ENCODE measurements around the gene GBF1. TPM values are rescaled to one million over a fixed set of nuclear protein-coding genes. Genes with fewer than 3 reads are reported as not detected.

Gene GBF1
- total RNA-seq, 1 experiment from 2014 or later = 69.8 TPM

DNA sequence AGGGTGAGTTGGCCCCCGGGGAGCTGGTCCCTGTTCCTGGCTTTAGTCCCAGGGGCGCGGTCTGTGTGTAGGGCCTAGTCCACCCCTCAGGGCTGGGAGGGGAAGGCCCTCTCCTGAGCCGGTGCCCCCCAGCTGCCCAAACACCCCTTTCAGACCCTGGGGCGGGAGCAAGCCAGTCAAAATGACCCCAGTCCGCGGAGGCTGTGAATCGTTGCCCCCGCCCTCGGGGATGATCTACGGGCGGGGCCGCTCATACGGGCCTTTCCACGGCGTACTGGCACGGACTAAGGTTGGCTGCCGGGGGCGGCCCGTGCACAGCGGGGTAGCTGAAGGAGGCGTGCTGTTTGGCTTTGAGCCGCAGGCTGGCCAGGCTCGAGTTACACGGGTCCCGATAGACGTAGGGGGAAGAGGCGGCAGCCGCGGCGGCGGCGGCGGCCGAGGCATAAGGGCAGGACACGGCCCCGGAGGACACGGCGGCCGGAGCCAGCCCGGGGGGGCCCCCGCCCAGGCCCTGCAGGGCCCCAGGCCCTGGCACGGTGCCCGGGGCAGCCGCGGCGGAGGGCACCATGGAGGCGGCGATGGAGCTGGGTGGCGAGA, 15.0 kb upstream of the GBF1 start:
- Histone ChIP-seq H3K4me3 (ENCODE audit: low read depth, low read length) (peak overlapping the region; percentile 47), H3K36me3 (ENCODE audit: control insufficient read depth, insufficient read depth, low read length) (no peaks in the 10 kb centered on the region; the same call in 1 of the 2 replicates), H3K27me3 (replicated peaks; ENCODE audit: control insufficient read depth, insufficient read depth, low read length) (peaks cover 1% of the 10 kb centered on the region; the same call in 1 of the 2 replicates), H3K4me1 (peaks cover 19% of the 10 kb centered on the region), H3K9me3 (no peaks in the 10 kb centered on the region)
- no peaks in the 10 kb centered on the region for H3K9me3 Mint-ChIP-seq (ENCODE audit: unreplicated experiment)
- no TSS peak for BruUV-seq (replicated peaks)
- TF ChIP-seq, protein P1, sequence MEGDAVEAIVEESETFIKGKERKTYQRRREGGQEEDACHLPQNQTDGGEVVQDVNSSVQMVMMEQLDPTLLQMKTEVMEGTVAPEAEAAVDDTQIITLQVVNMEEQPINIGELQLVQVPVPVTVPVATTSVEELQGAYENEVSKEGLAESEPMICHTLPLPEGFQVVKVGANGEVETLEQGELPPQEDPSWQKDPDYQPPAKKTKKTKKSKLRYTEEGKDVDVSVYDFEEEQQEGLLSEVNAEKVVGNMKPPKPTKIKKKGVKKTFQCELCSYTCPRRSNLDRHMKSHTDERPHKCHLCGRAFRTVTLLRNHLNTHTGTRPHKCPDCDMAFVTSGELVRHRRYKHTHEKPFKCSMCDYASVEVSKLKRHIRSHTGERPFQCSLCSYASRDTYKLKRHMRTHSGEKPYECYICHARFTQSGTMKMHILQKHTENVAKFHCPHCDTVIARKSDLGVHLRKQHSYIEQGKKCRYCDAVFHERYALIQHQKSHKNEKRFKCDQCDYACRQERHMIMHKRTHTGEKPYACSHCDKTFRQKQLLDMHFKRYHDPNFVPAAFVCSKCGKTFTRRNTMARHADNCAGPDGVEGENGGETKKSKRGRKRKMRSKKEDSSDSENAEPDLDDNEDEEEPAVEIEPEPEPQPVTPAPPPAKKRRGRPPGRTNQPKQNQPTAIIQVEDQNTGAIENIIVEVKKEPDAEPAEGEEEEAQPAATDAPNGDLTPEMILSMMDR (IDR thresholded peaks at IDR 0.05; ENCODE audit: insufficient read depth in 1 of 2, low read depth in 1 of 2, low read length in 1 of 2, severe bottlenecking in 1 of 2, unreplicated experiment in 1 of 2) = no peak
- H3K36me3 Mint-ChIP-seq (ENCODE audit: insufficient read depth, unreplicated experiment) = no peaks in the 10 kb centered on the region
- POLR2A ChIA-PET = interaction anchor here (1.4 kb wide), 1 partner anchor 15 kb away, joined by 5 read pairs; the partner anchor contains the start of gene GBF1
- no peak overlapping the region for H3K27ac Mint-ChIP-seq (ENCODE audit: unreplicated experiment)
- CTCF ChIA-PET = interaction anchor here (0.5 to 4.1 kb wide), 24 partner anchors 9 to 353 kb away, joined by 3 to 115 read pairs (median 6); partner anchors contain the start of genes ACTR1A, CUEDC2, GBF1 and PITX3
- H3K27me3 Mint-ChIP-seq (ENCODE audit: insufficient read depth, unreplicated experiment) = peaks cover 18% of the 10 kb centered on the region
- H3K4me3 Mint-ChIP-seq (ENCODE audit: unreplicated experiment) = peak overlapping the region; percentile 71
- H3K4me1 Mint-ChIP-seq (ENCODE audit: low read depth, unreplicated experiment) = no peaks in the 10 kb centered on the region
- intact Hi-C loops (cut with micrococcal nuclease; ENCODE audit: unreplicated experiment) = loop anchor here (2.0 kb wide), 2 partner anchors 164 to 248 kb away; partner anchors contain the start of gene NFKB2
- DNase-seq = peak in 1 of 2 experiments; percentile 45

DNA sequence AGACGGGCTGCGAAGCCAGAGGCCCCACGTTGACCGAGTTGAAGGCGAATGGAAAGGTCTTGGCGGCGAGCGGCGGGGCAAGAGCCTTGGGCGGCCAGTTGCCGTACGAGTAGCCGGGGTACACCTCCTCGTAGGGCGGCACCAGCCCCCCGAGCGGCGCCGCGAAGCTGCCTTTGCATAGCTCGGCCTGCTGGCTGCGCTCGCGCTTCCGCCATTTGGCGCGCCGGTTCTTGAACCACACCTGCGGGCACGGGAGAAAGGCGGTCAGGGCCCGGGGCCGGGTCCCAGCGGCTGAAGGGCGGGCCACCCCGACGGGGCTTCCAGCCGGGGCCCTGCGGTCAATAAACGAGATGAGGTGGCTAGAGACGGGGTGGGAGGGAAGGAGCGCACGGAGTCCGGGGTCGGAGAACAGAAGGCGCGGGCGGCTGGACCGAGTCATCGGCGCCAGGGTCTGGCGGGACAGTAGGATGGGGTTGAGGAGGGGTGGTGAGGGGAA, 14.4 kb upstream of the GBF1 start:
- H3K27me3 Mint-ChIP-seq (ENCODE audit: insufficient read depth, unreplicated experiment) = peaks cover 20% of the 10 kb centered on the region
- DNase-seq = peak in 1 of 2 experiments; percentile 49
- no peaks in the 10 kb centered on the region; the same call in 1 of the 2 replicates for H3K36me3 ChIP-seq (ENCODE audit: control insufficient read depth, insufficient read depth, low read length)
- TF ChIP-seq, protein P1 (IDR thresholded peaks at IDR 0.05; ENCODE audit: insufficient read depth in 1 of 2, low read depth in 1 of 2, low read length in 1 of 2, severe bottlenecking in 1 of 2, unreplicated experiment in 1 of 2) = peak in 1 of 2 experiments; percentile 30
- no peak overlapping the region for H3K27ac Mint-ChIP-seq (ENCODE audit: unreplicated experiment)
- H3K9me3 Mint-ChIP-seq (ENCODE audit: unreplicated experiment) = no peaks in the 10 kb centered on the region
- ChIA-PET POLR2A (interaction anchor here (1.4 kb wide), 1 partner anchor 14 kb away, joined by 5 read pairs; the partner anchor contains the start of gene GBF1), CTCF (interaction anchor here (0.6 to 4.1 kb wide), 15 partner anchors 10 to 353 kb away, joined by 3 to 115 read pairs (median 8); partner anchors contain the start of genes GBF1 and PITX3)
- no peaks in the 10 kb centered on the region for H3K36me3 Mint-ChIP-seq (ENCODE audit: insufficient read depth, unreplicated experiment)
- no TSS peak for BruUV-seq (replicated peaks)
- H3K4me3 ChIP-seq (ENCODE audit: low read depth, low read length) = peak overlapping the region; percentile 47
- peak overlapping the region; percentile 71 for H3K4me3 Mint-ChIP-seq (ENCODE audit: unreplicated experiment)
- intact Hi-C loops (cut with micrococcal nuclease; ENCODE audit: unreplicated experiment) = loop anchor here (2.0 kb wide), 2 partner anchors 164 to 248 kb away; partner anchors contain the start of gene NFKB2
- H3K4me1 Mint-ChIP-seq (ENCODE audit: low read depth, unreplicated experiment) = no peaks in the 10 kb centered on the region
- H3K4me1 ChIP-seq = peaks cover 19% of the 10 kb centered on the region
- peaks cover 1% of the 10 kb centered on the region; the same call in 1 of the 2 replicates for H3K27me3 ChIP-seq (replicated peaks; ENCODE audit: control insufficient read depth, insufficient read depth, low read length)
- H3K9me3 ChIP-seq = no peaks in the 10 kb centered on the region
